Heart right ventricle (tissue), 16 donors: ENCODE data around the gene TRAK1. TPM values are rescaled to one million over a fixed set of nuclear protein-coding genes. Genes with fewer than 3 reads are reported as not detected.
A peak's percentile ranks its signal among the peaks of the same experiment; 100 is the strongest.

Experiments
- ATAC-seq, 8 donors: fragments of 200-7000 bp; cut with Tn5 transposase; one replicate each; pipeline ENCODE4 v1.9.1; 2020; ENCODE audit warnings: mild to moderate bottlenecking in 8 of 8, moderate library complexity in 8 of 8, moderate number of reproducible peaks in 1 of 8
- DNase-seq, 2 donors: peaks; one replicate each; pipeline ENCODE4 v3.0.0-alpha.2; 2020
- H3K27ac ChIP-seq, 10 donors: fragments of 200-600 bp; sonication (generic) in 2 of 10; one replicate each; pipeline versions ENCODE4 v1.5.0 to v1.8.0; 2020 to 2022; ENCODE audit warnings: mild to moderate bottlenecking in 3 of 10
- H3K27me3 ChIP-seq, 7 donors: fragments of 200-600 bp; one replicate each; pipeline ENCODE4 v1.8.0; 2021 to 2022; ENCODE audit warnings: mild to moderate bottlenecking in 2 of 7
- H3K36me3 ChIP-seq, 9 donors: fragments of 200-600 bp; sonication (generic) in 1 of 9; one replicate each; pipeline versions ENCODE4 v1.5.0 to v1.8.0; 2020 to 2022; ENCODE audit warnings: mild to moderate bottlenecking in 2 of 9
- H3K4me1 ChIP-seq, 9 donors: fragments of 200-600 bp; sonication (generic) in 1 of 9; one replicate each; pipeline versions ENCODE4 v1.5.0 to v1.8.0; 2020 to 2022; ENCODE audit warnings: mild to moderate bottlenecking in 4 of 9
- H3K4me3 ChIP-seq, 10 donors: fragments of 200-600 bp; sonication (generic) in 2 of 10; one replicate each; pipeline versions ENCODE4 v1.5.0 to v1.8.0; 2020 to 2022; ENCODE audit warnings: mild to moderate bottlenecking in 7 of 10, moderate library complexity in 2 of 10
- H3K9me3 ChIP-seq, 11 donors: fragments of 200-600 bp in 10 of 11; sonication (generic) in 2 of 11; one replicate each; pipeline versions ENCODE4 v1.5.0 to v1.8.0; 2013 to 2022; ENCODE audit warnings: mild to moderate bottlenecking in 2 of 11, control low read depth in 1 of 11, moderate library complexity in 1 of 11
- CTCF ChIP-seq, 9 donors: fragments of 200-600 bp; sonication (generic) in 2 of 9; IDR thresholded peaks; one replicate each; pipeline versions ENCODE4 v1.5.0 to v1.8.0; 2021 to 2022; ENCODE audit warnings: antibody characterized with exemption in 9 of 9, mild to moderate bottlenecking in 5 of 9, moderate library complexity in 1 of 9
- WGBS, 2 donors: extraction: QIAGEN DNeasy Blood & Tissue Kit; methylation state at CpG; one replicate each; pipeline ENCODE4 v1.1.7; 2013; ENCODE audit warnings: inconsistent platforms in 1 of 2; 5-methylcytosine and 5-hydroxymethylcytosine counted together
- intact Hi-C, 10 donors: fragments of 100-400 bp; cut with DNase I; formaldehyde crosslinking; loops; one replicate each; pipeline versions ENCODE4 v1.11.1 to v1.14.2; 2022
- polyA plus RNA-seq, 2 donors: library from polyadenylated mRNA; stranded (reverse); fragments of 200-250 nt; gene quantifications; one replicate each; pipeline ENCODE4 v1.2.3, GENCODE V29; 2013
- total RNA-seq, 10 donors: library from RNA; stranded (reverse); fragmentation: NEBNext Ultra II Directional in 3 of 10; extraction: Animal tissue kit (Norgen Biotek cat#: 25700) in 3 of 10; gene quantifications; one replicate each; pipeline versions ENCODE4 v1.2.1 to v1.2.4, GENCODE V29; 2021 to 2023
- donor health status: Arrhythmogenic right ventricular cardiomyopathy.
- donor health status: ischemic (EF 13 %, LVEDD 7.1; RV severe dilation, severe dysfunction).
- donor health status: healthy with polysubstance abuse.
- donor health status: DM: no; HTN: yes; CAD: no.
- donor health status: DM: no; HTN: no; CAD: no.
- donor health status: ischemic (EF 25% LVEDD 6.9; RV normal size, moderate dysfunction).
- donor health status: ischemic (EF 25% LVEDD 5.7; RV mildly dilated, moderate dysfunction).
- donor health status: healthy.
- donor health status: DM: yes; HTN: yes; CAD: no.
- donor health status: Ischemic cardiomyopathy.
- donor health status: ischemic (EF 35%, LVEDD 5.7; RV mildly dilated, moderate dysfunction).
- donor health status: nonischemic (EF 11% LVEDD 7.7; RV severe dilation, severe dysfunction).
- donor health status: DM: yes; HTN: yes; CAD: no.
- donor health status: PGD.
- donor health status: ischemic (EF 29% LVEDD 5.4; RV normal size, mild dysfunction).
- donor health status: nonischemic (EF 23%, LVEDD 6.1; RV moderate dilation, normal function).

The TRAK1 gene
- total and polyA plus RNA-seq, 12 donors: 35.5 to 423 (median 303) TPM

DNA sequence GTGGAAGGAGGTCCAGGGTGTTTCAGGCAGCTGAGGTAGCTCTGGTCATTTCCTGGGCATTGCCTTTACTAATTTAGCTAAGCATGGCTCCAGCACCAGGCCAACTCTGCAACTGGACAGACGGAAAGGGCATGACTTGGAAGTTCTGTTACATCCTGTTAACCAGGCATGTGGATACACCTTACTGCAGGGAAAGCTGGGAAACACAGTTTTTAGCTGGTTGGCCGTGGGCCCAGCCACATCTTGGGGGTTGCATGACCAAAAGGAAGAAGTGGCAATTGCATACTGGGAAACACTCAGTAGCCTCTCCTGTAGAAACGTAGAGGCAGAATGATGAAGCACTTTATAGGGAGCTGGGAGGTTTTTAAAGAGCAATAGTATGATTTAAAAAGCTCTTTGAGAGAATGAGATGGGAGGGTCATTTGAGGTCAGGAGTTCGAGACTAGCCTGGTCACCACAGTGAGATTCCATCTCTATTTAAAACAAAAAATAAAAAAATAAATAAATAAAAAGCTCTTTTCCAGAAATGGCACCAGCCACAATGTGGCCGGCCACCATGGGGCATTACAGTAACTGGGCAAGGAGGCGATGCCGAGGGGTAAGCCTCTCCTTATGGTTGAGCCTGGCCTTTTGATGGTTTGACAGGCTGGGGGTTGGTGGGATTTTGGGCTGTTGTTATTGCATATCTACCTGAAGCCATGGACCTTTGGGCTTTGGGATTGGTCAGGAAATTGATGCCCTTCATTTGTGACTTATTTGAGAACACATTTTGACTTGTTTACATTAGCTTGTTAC lies 28.6 kb downstream of the TRAK1 start:
- no peak for DNase-seq
- WGBS, 2 donors: 61 to 65% methylated on average over 7 of the region's 7 CpGs
- TF ChIP-seq CTCF (IDR thresholded peaks at IDR 0.05): no peak
- Histone ChIP-seq H3K27ac (peak overlapping the region in 7 of 10 donors; percentile 9 to 71 (median 40)), H3K4me1 (peaks cover 49 to 100% (median 85%) of the 10 kb centered on the region in 9 donors), H3K9me3 (no peaks in the 10 kb centered on the region), H3K36me3 (peaks cover 0 to 12% (median 0%) of the 10 kb centered on the region in 9 donors), H3K27me3 (no peaks in the 10 kb centered on the region), H3K4me3 (no peak overlapping the region)
- intact Hi-C loops: loop anchor here in 7 of 10 donors (5.0 to 10.0 kb wide), 3 partner anchors 73 to 1665 kb away; partner anchors contain the start of gene RPL14 (in 1 of the 7)
- ATAC-seq: peak in 1 of 8 donors; percentile 14

GRCh38 chr3:42120866-42121265 lies 29.7 kb downstream of the TRAK1 start:
- DNase-seq: no peak
- H3K4me3 ChIP-seq: no peak overlapping the region
- TF ChIP-seq CTCF (IDR thresholded peaks at IDR 0.05): no peak
- intact Hi-C loops: no loop called here
- WGBS, 2 donors: 40 to 45% methylated on average over 3 of the region's 3 CpGs
- peaks cover 46 to 92% (median 75%) of the 10 kb centered on the region in 9 donors for H3K4me1 ChIP-seq
- no peak for ATAC-seq
- H3K9me3 ChIP-seq: no peaks in the 10 kb centered on the region
- peaks cover 0 to 14% (median 6%) of the 10 kb centered on the region in 9 donors for H3K36me3 ChIP-seq
- H3K27me3 ChIP-seq: no peaks in the 10 kb centered on the region
- H3K27ac ChIP-seq: peak overlapping the region in 3 of 10 donors; percentile 4 to 71 (median 21)

- no peak for DNase-seq
- peak in 3 of 8 donors; percentile 33 to 44 (median 34) for ATAC-seq
- Histone ChIP-seq H3K36me3 (peaks cover 0 to 30% (median 14%) of the 10 kb centered on the region in 9 donors), H3K9me3 (no peaks in the 10 kb centered on the region), H3K4me1 (peaks cover 35 to 76% (median 61%) of the 10 kb centered on the region in 9 donors), H3K4me3 (no peak overlapping the region), H3K27me3 (no peaks in the 10 kb centered on the region), H3K27ac (peak overlapping the region; percentile 29 to 79 (median 50))
- no peak for TF ChIP-seq CTCF (IDR thresholded peaks at IDR 0.05)
- intact Hi-C loops: no loop called here
- 46 to 52% methylated on average over 4 of the region's 4 CpGs for WGBS, 2 donors
Measured at GRCh38 chr3:42122261-42123011, 31.3 kb downstream of the TRAK1 start.

DNA sequence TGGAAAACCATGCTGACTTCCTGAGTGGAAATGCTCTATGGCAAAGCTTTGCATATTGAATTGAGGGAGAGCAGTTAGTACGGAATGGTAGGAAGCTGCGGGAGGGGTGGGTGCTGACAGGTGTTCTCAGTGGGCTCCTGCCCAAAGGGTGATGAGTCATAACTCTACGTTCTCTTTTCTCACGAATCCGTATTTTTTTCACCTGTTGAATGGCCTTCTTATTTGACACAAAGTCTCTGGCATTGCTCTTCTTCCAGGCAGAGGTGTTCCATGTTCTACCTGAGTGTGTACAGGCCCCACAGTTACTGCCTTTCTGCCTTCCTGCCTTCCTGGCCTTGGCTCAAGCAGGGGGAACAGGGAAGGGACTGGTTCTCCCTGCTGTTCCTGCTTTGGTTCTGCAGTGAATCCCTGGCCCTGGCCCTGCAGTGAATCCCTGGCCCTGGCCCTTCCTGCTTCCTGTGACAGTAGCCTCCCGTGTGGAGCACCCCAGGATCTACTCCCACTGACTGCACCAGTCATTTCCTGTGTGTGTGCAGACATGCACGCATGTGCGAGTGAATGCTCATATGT lies 31.9 kb downstream of the TRAK1 start:
- DNase-seq: peak; percentile 25 to 28
- H3K27ac ChIP-seq: peak overlapping the region in 9 of 10 donors; percentile 29 to 79 (median 51)
- no peak for TF ChIP-seq CTCF (IDR thresholded peaks at IDR 0.05)
- no peaks in the 10 kb centered on the region for H3K9me3 ChIP-seq
- no peak overlapping the region for H3K4me3 ChIP-seq
- peaks cover 0 to 37% (median 14%) of the 10 kb centered on the region in 9 donors for H3K36me3 ChIP-seq
- no peaks in the 10 kb centered on the region for H3K27me3 ChIP-seq
- ATAC-seq: peak in 7 of 8 donors; percentile 32 to 75 (median 42)
- 26 to 27% methylated on average over 8 of the region's 8 CpGs for WGBS, 2 donors
- peaks cover 28 to 74% (median 55%) of the 10 kb centered on the region in 9 donors for H3K4me1 ChIP-seq
- intact Hi-C loops: no loop called here
